Neural crest cell (in vitro differentiated cells): ENCODE results near the gene THOC7. TPM values are rescaled to one million over a fixed set of nuclear protein-coding genes. Genes with fewer than 3 reads are reported as not detected.
A peak's percentile ranks its signal among the peaks of the same experiment; 100 is the strongest.

Experiments used
- DNase-seq: peaks from one replicate; pipeline ENCODE4 v3.0.0; 2021; ENCODE audit warnings: low read depth, mixed read lengths, low spot score
- H3K27ac Mint-ChIP-seq: one replicate; pipeline ENCODE4 v1.8.0; 2021; ENCODE audit warnings: mild to moderate bottlenecking, mixed read lengths; ENCODE audit not compliant: unreplicated experiment
- H3K27me3 Mint-ChIP-seq: 2 replicates; pipeline ENCODE4 v1.8.0; 2021; ENCODE audit warnings: low read depth, mild to moderate bottlenecking, mixed read lengths
- H3K36me3 Mint-ChIP-seq: 2 replicates; pipeline ENCODE4 v1.8.0; 2021; ENCODE audit warnings: low read depth, mild to moderate bottlenecking, mixed read lengths
- H3K4me1 Mint-ChIP-seq: 2 replicates; pipeline ENCODE4 v1.8.0; 2021; ENCODE audit warnings: mixed read lengths
- H3K4me3 Mint-ChIP-seq: one replicate; pipeline ENCODE4 v1.8.0; 2021; ENCODE audit warnings: mild to moderate bottlenecking, mixed read lengths
- H3K9me3 Mint-ChIP-seq: 2 replicates; pipeline ENCODE4 v1.8.0; 2021; ENCODE audit warnings: mixed read lengths
- CTCF ChIP-seq: fragments of 200-600 bp; sonication (generic); conservative IDR thresholded peaks from 2 replicates; pipeline ENCODE4 v1.5.0; 2021; ENCODE audit warnings: antibody characterized with exemption, mild to moderate bottlenecking
- total RNA-seq: library from RNA; stranded (reverse); gene quantifications from 2 replicates; pipeline ENCODE4 v1.2.1, GENCODE V29; 2021

Gene THOC7
- total RNA-seq, 1 donor from 2014 or later = 59.2 TPM

DNA sequence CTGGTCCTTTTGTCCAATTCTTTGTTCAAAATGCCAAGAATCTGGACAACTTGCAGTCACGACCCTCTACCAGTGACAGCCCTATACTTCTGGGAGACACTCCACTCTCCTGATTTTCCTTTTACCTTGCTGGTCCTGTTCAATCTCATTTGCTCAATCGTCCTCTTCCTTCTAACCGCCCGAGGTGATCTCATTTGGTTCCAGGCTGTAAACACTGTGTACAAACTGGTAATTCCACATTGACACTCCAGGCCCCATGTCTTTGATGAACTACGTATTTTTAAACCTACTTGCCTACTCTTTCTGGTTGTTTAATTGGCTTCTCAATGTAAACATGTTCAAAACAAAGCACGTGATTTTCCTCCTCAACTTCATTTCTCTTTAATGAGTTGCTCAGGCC, 68.2 kb downstream of the THOC7 start:
- TF ChIP-seq CTCF = no peak
- DNase-seq = no peak
- no peaks in the 10 kb centered on the region for H3K27me3 Mint-ChIP-seq
- H3K36me3 Mint-ChIP-seq = no peaks in the 10 kb centered on the region
- no peak overlapping the region for H3K4me3 Mint-ChIP-seq
- no peaks in the 10 kb centered on the region for H3K9me3 Mint-ChIP-seq
- H3K4me1 Mint-ChIP-seq = peaks cover 6% of the 10 kb centered on the region
- no peak overlapping the region for H3K27ac Mint-ChIP-seq

DNA sequence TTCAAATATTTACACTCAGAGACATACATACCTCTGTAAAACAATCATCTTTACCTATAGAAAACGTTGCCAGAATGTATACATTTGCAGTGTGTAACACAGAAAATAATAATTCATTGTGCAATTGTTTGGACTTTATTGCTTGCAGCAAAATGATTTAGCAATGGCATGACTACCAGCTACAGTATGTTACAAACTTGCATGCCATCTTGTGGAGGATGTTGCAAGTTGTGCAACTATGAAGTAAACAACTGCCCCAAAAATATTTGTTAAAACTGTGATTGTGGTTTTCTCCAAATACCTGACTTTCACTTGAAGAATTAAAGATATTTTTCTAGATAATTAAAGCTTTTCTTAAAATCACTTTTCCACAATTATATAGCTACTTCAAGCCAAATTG, 71.6 kb downstream of the THOC7 start:
- Mint-ChIP-seq H3K4me1 (no peaks in the 10 kb centered on the region), H3K27me3 (no peaks in the 10 kb centered on the region), H3K27ac (no peak overlapping the region), H3K4me3 (no peak overlapping the region), H3K36me3 (no peaks in the 10 kb centered on the region), H3K9me3 (no peaks in the 10 kb centered on the region)
- no peak for DNase-seq
- peak; percentile 60 for TF ChIP-seq CTCF

Other genes with a start within 250 kb of the THOC7 start
- gene SNTN, start 211.1 kb downstream of the THOC7 start, total RNA-seq = not detected in 2 replicates
- gene C3orf49, start 44.5 kb downstream of the THOC7 start, total RNA-seq = not detected in 2 replicates
- 21.7 and 22.0 TPM in 2 replicates for gene ATXN7, start 62 bp upstream of the THOC7 start, total RNA-seq
- gene SCAANT1, start 48.6 kb upstream of the THOC7 start, total RNA-seq = not detected in 2 replicates
- gene PSMD6, start 159.7 kb upstream of the THOC7 start, total RNA-seq = 103 and 104 TPM in 2 replicates